OCI-LY3 (cell line): ENCODE data around the gene CFAP68.

Experiments used
- CTCF ChIP-seq: fragments of 200-600, 300-600 bp; sonication (generic); IDR thresholded peaks from 2 replicates; pipeline ENCODE4 v1.5.1; 2014; ENCODE audit warnings: antibody characterized with exemption, low read length, low read depth
- EZH2phosphoT487 ChIP-seq: fragments of 200-600 bp; shearing (Covaris generic); IDR thresholded peaks from 2 replicates; pipeline ENCODE4 v1.6.1; 2018; ENCODE audit warnings: antibody characterized with exemption, mixed run types, low read depth

GRCh38 chr11:111871693-111872161 is 7.6 kb upstream of the CFAP68 start:
- TF ChIP-seq CTCF (no peak), EZH2phosphoT487 (no peak)
